ENCODE measurements around the gene PCID2. TPM values are rescaled to one million over a fixed set of nuclear protein-coding genes. Genes with fewer than 3 reads are reported as not detected.

The PCID2 gene
- total RNA-seq, 1 donor from 2014 or later: 59.7 TPM

GRCh38 chr13:113145911-113146598, 62.4 kb downstream of the PCID2 start:
- DNase-seq (ENCODE audit: extremely low spot score, unreplicated experiment): peak; percentile 54
- H3K36me3 Mint-ChIP-seq: no peaks in the 10 kb centered on the region
- H3K9me3 Mint-ChIP-seq: no peaks in the 10 kb centered on the region
- H3K27me3 Mint-ChIP-seq: peaks cover under 1% of the 10 kb centered on the region
- H3K27ac Mint-ChIP-seq: no peak overlapping the region
- no peak for TF ChIP-seq CTCF (conservative IDR thresholded peaks at IDR 0.05)
- no peaks in the 10 kb centered on the region for H3K4me1 Mint-ChIP-seq (ENCODE audit: unreplicated experiment)
- H3K4me3 Mint-ChIP-seq: no peak overlapping the region

- H3K4me3 Mint-ChIP-seq: no peak overlapping the region
- H3K27ac Mint-ChIP-seq: no peak overlapping the region
- H3K27me3 Mint-ChIP-seq: no peaks in the 10 kb centered on the region
- H3K36me3 Mint-ChIP-seq: no peaks in the 10 kb centered on the region
- H3K9me3 Mint-ChIP-seq: no peaks in the 10 kb centered on the region
- DNase-seq (ENCODE audit: extremely low spot score, unreplicated experiment): peak; percentile 34
- TF ChIP-seq CTCF (conservative IDR thresholded peaks at IDR 0.05): no peak
- no peaks in the 10 kb centered on the region for H3K4me1 Mint-ChIP-seq (ENCODE audit: unreplicated experiment)
These were observed 63.0 kb downstream of the PCID2 start for GRCh38 chr13:113145496-113145895.

GRCh38 chr13:113144255-113144629, 64.2 kb downstream of the PCID2 start:
- peak; percentile 56 for DNase-seq (ENCODE audit: extremely low spot score, unreplicated experiment)
- no peak overlapping the region for H3K27ac Mint-ChIP-seq
- no peak for TF ChIP-seq CTCF (conservative IDR thresholded peaks at IDR 0.05)

GRCh38 chr13:113143466-113144254, 64.8 kb downstream of the PCID2 start:
- TF ChIP-seq CTCF (conservative IDR thresholded peaks at IDR 0.05): no peak
- DNase-seq (ENCODE audit: extremely low spot score, unreplicated experiment): peak; percentile 67

More at GRCh38 chr13:113144255-113144629, 64.2 kb downstream of the PCID2 start:
- H3K36me3 Mint-ChIP-seq: no peaks in the 10 kb centered on the region
- no peaks in the 10 kb centered on the region for H3K27me3 Mint-ChIP-seq
- H3K9me3 Mint-ChIP-seq: no peaks in the 10 kb centered on the region
- H3K4me3 Mint-ChIP-seq: no peak overlapping the region
- no peaks in the 10 kb centered on the region for H3K4me1 Mint-ChIP-seq (ENCODE audit: unreplicated experiment)

GRCh38 chr13:113142876-113143275, 65.6 kb downstream of the PCID2 start:
- TF ChIP-seq CTCF (conservative IDR thresholded peaks at IDR 0.05): no peak
- no peaks in the 10 kb centered on the region for H3K9me3 Mint-ChIP-seq
- H3K36me3 Mint-ChIP-seq: no peaks in the 10 kb centered on the region
- DNase-seq (ENCODE audit: extremely low spot score, unreplicated experiment): peak; percentile 68
- H3K4me1 Mint-ChIP-seq (ENCODE audit: unreplicated experiment): no peaks in the 10 kb centered on the region
- H3K4me3 Mint-ChIP-seq: no peak overlapping the region
- peaks cover under 1% of the 10 kb centered on the region for H3K27me3 Mint-ChIP-seq
- H3K27ac Mint-ChIP-seq: no peak overlapping the region

More at GRCh38 chr13:113143466-113144254, 64.8 kb downstream of the PCID2 start:
- H3K4me3 Mint-ChIP-seq: no peak overlapping the region
- no peaks in the 10 kb centered on the region for H3K4me1 Mint-ChIP-seq (ENCODE audit: unreplicated experiment)
- H3K9me3 Mint-ChIP-seq: no peaks in the 10 kb centered on the region
- no peaks in the 10 kb centered on the region for H3K36me3 Mint-ChIP-seq
- H3K27ac Mint-ChIP-seq: no peak overlapping the region
- H3K27me3 Mint-ChIP-seq: no peaks in the 10 kb centered on the region

Measured in type B pancreatic cell (in vitro differentiated cells).